Adipocyte (in vitro differentiated cells): ENCODE data around the gene ZNF808.
"Not testable (repeated sequence)": the region's sequence is repeated elsewhere in the genome, so short reads cannot be mapped to it uniquely, and the experiment has no call there.

Experiments
- DNase-seq: peaks from one replicate; pipeline ENCODE4 v3.0.0-alpha.2; 2015; ENCODE audit warnings: low read depth
- H3K27me3 ChIP-seq: replicated peaks from 2 replicates; pipeline ENCODE4 v1.7.0; 2013; ENCODE audit warnings: mild to moderate bottlenecking, low read length, moderate library complexity; ENCODE audit not compliant: control insufficient read depth, insufficient read depth
- H3K36me3 ChIP-seq: 2 replicates; pipeline ENCODE4 v1.7.0; 2013; ENCODE audit warnings: low read length, mild to moderate bottlenecking, moderate library complexity; ENCODE audit not compliant: control insufficient read depth, insufficient read depth, severe bottlenecking
- H3K4me1 ChIP-seq: 2 replicates; pipeline ENCODE4 v1.7.0; 2013; ENCODE audit warnings: mild to moderate bottlenecking, low read length, moderate library complexity; ENCODE audit not compliant: control insufficient read depth, insufficient read depth
- H3K4me3 ChIP-seq: 2 replicates; pipeline ENCODE4 v1.7.0; 2013; ENCODE audit warnings: mild to moderate bottlenecking, low read length, moderate library complexity
- H3K9ac ChIP-seq: 2 replicates; pipeline ENCODE4 v1.7.0; 2013; ENCODE audit warnings: mild to moderate bottlenecking, low read length, moderate library complexity
- H3K9me3 ChIP-seq: 2 replicates; pipeline ENCODE4 v1.7.0; 2013; ENCODE audit warnings: mild to moderate bottlenecking, low read length, moderate library complexity; ENCODE audit not compliant: control insufficient read depth

Gene ZNF808

DNA sequence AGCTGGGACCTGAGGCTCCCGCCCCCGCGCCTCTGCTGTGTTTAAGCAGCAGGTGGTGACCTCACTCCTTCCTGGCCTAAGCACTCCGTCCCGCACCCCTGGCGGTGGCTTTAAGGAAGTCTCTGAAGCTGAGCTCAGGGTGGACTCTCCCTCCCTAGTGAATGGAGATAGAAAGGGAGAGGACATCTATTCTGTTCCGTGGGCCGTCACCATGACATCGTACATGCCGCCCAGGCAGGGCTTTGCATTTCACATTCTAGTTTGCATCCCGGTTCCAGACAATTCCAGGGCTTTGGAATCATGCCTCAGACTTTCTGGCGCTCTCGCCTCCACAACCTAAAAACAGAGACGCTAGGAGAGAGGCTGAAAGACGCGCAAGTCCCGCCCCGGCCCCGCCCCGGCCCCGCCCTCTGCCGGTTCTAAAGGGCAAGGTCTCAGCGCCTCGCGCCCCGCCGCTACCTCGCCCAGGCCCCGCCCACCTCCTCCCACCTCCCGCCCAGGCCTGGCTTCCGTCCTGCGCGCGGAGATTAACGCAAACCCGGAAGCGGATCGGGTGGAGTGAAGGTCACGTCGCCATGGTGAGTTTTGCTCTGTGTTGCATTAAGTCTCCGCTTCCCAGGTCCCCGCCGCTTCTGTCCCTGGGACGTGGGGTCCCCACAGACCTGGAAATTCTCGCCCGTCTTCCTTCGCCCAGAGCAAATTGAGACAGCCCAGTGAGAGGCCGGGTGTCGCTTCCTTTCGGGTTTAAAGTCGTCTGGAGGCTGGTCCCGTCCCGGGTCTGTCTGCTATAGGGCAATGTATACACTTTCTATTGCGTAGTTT lies at the start of gene ZNF808:
TSS of gene ZNF808 (plus strand) at position 535 of the 822 bp plus-strand sequence. CDS start 15,617 bp downstream, outside the sequence.
- H3K9me3 ChIP-seq = no peaks in the 10 kb centered on the region
- peak within 1 kb of the TSS; percentile 99 for H3K4me3 ChIP-seq
- H3K4me1 ChIP-seq = peaks cover 6% of the 10 kb centered on the region
- DNase-seq = peak; percentile 95
- H3K36me3 ChIP-seq = no peaks in the 10 kb centered on the region
- H3K9ac ChIP-seq = peak within 1 kb of the TSS; percentile 97
- no peaks in the 10 kb centered on the region for H3K27me3 ChIP-seq

DNA sequence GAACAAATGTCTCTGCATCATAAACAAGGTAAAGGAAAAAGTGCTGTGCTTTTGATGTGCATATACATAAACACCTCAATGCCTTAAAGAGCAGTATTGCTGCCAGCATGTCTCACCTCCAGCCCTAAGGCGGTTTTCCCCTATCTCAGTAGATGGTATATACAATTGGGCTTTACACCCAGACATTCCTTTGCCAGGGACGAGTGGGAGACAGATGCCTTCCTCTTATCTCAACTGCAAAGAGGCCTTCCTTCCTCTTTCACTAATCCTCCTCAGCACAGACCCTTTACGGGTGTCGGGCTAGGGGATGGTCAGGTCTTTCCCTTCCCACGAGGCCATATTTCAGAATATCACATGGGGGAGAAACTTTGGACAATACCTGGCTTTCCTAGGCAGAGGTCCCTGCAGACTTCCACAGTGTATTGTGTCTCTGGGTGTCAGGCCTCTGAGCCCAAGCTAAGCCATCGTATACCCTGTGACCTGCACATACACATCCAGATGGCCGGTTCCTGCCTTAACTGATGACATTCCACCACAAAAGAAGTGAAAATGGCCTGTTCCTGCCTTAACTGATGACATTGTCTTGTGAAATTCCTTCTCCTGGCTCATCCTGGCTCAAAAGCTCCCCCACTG lies 43.2 kb upstream of the ZNF808 start:
- peak overlapping the region; percentile 17 for H3K4me3 ChIP-seq
- H3K27me3 ChIP-seq, H3K9ac ChIP-seq, DNase-seq, H3K36me3 ChIP-seq, H3K4me1 ChIP-seq: not testable (repeated sequence)
- H3K9me3 ChIP-seq = peaks cover 92% of the 10 kb centered on the region

DNA sequence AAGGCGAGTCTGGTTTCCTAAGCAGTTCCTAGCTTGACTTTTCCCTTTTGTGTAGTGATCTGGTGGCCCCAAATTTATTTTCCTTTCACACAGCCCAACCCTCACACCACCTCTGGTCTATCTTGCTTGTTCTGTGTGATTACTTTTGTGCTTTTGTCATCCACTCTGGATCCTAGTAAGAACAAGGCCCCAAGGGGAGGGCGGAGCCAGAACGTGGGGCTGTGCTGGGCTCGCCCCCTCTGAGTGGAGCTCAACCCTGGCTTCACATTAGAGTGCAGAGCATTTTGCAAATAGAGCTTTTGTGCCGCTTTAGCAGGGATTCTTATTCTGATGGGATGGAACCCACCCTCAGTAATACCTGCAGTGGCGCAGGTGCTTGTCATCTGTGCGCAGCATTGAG lies 42.4 kb upstream of the ZNF808 start:
- H3K9me3 ChIP-seq = peaks cover 85% of the 10 kb centered on the region
- not testable (repeated sequence) for H3K4me1 ChIP-seq, H3K4me3 ChIP-seq, H3K36me3 ChIP-seq, H3K9ac ChIP-seq, H3K27me3 ChIP-seq, DNase-seq

DNA sequence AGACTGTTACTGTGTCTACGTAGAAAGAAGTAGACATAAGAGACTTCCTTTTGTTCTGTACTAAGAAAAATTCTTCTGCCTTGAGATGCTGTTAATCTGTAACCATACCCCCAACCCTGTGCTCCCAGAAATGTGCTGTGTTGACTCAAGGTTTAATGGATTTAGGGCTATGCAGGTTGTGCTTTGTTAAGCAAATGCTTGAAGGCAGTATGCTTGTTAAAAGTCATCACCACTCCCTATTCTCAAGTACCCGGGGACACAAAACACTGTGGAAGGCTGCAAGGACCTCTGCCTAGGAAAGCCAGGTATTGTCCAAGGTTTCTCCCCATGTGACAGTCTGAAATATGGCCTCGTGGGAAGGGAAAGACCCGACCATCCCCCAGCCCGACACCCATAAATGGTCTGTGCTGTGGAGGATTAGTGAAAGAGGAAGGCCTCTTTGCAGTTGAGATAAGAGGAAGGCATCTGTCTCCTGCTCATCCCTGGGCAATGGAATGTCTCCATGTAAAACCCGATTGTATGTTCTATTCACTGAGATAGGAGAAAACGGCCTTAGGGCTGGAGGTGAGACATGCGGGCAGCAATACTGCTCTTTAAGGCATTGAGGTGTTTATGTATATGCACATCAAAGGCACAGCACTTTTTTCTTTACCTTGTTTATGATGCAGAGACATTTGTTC lies 41.8 kb upstream of the ZNF808 start:
- H3K36me3 ChIP-seq, H3K4me3 ChIP-seq, H3K4me1 ChIP-seq, H3K9ac ChIP-seq, H3K27me3 ChIP-seq, DNase-seq: not testable (repeated sequence)
- peaks cover 81% of the 10 kb centered on the region for H3K9me3 ChIP-seq

DNA sequence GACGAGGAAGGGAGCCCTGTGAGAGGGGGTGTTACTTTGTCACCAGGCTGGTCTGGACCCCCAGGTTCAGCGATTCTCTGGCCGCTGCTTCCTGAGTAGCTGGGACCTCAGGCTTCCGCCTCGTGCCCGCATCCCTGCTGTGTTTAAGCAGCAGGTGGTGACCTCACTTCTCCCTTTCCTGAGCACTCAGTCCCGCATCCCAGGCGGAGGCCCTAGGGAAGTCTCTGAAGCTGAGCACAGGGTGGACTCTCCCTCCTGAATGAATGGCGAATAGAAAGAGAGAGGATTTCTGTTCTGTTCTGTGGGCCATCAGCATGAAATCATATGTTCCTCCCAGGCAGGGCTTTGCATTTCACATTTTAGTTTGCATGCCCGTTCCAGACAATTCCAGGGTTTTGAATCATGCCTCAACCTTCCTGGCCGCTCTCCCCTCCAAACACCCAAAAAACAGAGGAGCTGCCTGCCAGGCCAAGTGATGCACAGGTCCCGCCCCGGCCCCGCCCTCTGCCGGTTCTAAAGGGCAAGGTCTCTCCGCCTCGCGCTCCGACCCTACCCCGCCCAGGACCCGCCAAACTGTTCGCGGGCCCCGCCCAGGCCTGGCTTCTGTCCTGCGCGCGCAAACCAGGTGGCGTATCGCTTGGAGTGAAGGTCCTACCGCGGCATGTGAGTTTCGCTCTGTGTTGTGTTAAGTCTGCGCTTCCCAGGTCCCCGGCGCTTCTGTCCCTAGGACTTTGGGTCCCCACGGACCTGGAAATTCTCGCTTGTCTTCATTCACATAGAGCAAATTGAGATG lies 35.1 kb upstream of the ZNF808 start:
- Histone ChIP-seq H3K9me3 (peaks cover 32% of the 10 kb centered on the region), H3K9ac (no peak overlapping the region), H3K4me3 (no peak overlapping the region), H3K4me1 (no peaks in the 10 kb centered on the region), H3K36me3 (no peaks in the 10 kb centered on the region), H3K27me3 (no peaks in the 10 kb centered on the region)
- DNase-seq = no peak

DNA sequence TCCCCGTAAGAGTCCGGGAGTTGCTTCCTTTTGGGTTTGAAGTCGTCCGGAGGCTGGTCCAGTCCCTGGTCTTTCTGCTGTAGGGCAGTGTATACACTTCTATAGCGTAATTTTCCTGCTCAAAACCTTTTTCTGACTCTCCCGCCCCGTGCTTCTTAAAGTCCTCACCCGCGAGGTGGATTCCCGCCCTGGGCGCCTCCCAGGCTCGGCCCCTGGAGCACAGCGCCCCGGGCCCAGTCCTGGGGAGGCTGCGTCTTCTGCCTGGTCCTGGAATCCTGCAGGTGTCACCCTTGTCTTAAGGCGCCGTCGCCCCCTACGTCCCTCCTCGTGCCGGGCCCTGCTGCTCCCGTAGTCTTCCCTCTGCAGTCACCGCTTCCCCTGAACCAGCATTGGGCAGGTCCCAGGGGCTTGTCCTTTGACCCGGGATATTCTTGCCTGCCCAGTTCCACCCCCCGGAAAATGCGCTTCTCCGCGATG lies 34.4 kb upstream of the ZNF808 start:
- H3K36me3 ChIP-seq = no peaks in the 10 kb centered on the region
- H3K9me3 ChIP-seq = peaks cover 30% of the 10 kb centered on the region
- no peak overlapping the region for H3K4me3 ChIP-seq
- no peak overlapping the region for H3K9ac ChIP-seq
- DNase-seq = no peak
- H3K27me3 ChIP-seq = no peaks in the 10 kb centered on the region
- H3K4me1 ChIP-seq = no peaks in the 10 kb centered on the region

DNA sequence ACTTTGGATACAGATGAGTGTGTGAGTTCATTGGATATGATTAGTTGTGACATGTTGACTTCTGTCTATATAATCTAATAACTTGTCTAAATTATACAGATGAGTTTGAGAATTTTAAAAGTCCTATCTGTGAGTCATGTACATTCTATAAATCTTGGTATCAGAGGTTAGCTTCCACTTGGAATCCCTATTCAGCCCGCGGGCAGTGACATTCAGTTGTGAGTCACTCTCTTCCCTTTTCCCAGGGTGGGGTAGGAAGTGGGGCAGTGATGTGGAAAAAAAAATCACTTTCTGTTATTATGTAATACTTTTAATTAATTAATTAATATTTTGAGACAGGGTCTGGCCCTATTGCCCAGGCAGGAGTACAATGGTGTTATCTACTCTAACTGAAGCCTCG lies 33.0 kb upstream of the ZNF808 start:
- no peaks in the 10 kb centered on the region for H3K27me3 ChIP-seq
- peaks cover 29% of the 10 kb centered on the region for H3K9me3 ChIP-seq
- no peak overlapping the region for H3K9ac ChIP-seq
- DNase-seq = no peak
- H3K4me1 ChIP-seq = no peaks in the 10 kb centered on the region
- H3K36me3 ChIP-seq = no peaks in the 10 kb centered on the region
- H3K4me3 ChIP-seq = no peak overlapping the region

DNA sequence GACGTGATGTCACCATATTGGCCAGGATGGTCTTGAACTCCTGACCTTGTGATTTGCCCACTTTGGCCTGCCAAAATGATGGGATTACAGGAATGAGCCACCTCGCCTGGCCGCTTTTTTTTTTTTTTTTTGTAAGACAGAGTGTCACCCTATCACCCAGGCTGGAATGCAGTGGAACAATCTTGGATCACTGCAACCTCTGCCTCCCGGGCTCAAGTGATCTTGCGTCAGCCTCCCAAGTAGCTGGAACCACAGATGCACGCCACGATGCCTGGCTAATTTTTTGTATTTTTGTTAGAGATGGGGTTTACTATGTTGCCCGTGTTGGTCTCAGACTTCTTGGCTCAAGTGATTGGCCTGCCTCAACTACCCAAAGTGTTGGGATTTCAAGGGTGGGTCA lies 28.9 kb upstream of the ZNF808 start:
- no peak overlapping the region for H3K4me3 ChIP-seq
- H3K4me1 ChIP-seq = no peaks in the 10 kb centered on the region
- H3K9me3 ChIP-seq = peaks cover 26% of the 10 kb centered on the region
- DNase-seq = no peak
- no peak overlapping the region for H3K9ac ChIP-seq
- peaks cover 17% of the 10 kb centered on the region for H3K36me3 ChIP-seq
- no peaks in the 10 kb centered on the region for H3K27me3 ChIP-seq

DNA sequence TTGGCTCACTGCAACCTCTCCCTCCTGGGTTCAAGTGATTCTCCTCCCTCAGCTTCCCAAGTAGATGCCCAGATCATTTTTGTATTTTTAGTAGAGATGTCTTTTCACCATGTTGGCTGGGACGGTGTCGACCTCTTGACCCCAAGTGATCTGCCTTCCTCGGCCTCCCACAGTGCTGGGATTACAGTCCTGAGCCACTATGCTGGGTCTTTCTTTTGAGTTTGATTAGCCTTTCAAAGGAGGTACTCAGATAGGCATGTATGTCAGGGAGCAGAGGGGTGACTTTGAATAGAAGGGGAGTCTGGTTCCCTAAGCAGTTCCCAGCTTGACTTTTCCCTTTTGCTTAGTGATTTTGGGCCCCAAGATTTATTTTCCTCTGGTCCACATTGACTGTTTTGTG lies 27.0 kb upstream of the ZNF808 start:
- H3K4me1 ChIP-seq, H3K4me3 ChIP-seq, DNase-seq, H3K9ac ChIP-seq, H3K27me3 ChIP-seq: not testable (repeated sequence)
- H3K9me3 ChIP-seq = peaks cover 37% of the 10 kb centered on the region
- peaks cover 23% of the 10 kb centered on the region for H3K36me3 ChIP-seq

DNA sequence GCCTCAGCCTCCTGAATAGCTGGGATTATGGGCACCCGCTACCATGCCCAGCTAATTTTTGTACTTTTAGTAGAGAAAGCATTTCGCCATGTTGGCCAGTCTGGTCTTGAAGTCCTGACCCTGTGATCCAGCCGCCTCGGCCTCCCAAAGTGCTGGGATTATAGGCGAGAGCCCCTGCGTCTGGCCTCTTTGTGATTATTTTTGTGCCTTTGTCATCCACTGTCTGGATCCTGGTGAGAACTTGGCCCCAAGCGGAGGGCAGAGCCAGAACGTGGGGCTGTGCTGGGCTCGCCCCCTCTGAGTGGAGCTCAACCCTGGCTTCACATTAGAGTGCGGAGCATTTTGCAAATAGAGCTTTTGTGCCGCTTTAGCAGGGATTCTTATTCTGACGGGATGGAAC lies 26.5 kb upstream of the ZNF808 start:
- not testable (repeated sequence) for H3K4me1 ChIP-seq, H3K27me3 ChIP-seq, DNase-seq, H3K4me3 ChIP-seq, H3K9ac ChIP-seq
- Histone ChIP-seq H3K9me3 (peaks cover 42% of the 10 kb centered on the region), H3K36me3 (peaks cover 28% of the 10 kb centered on the region)

DNA sequence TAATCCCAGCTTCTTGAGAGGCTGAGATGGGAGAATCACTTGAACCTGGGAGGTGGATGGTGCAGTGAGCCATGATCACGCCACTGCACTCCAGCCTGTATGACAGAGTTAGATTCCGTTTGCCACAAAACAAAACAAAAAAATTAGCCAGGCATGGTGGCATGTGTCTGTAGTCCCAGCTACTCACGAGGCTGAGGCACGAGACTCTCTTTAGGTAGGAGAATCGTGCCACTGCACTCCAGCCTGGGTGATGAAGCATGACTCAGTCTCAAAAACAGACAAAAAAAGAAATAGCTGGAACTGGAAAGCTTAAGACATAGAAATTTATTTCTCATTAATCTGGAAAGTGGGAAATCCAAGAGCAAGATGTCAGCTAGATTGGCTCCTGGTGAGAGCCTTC lies 20.2 kb upstream of the ZNF808 start:
- Histone ChIP-seq H3K36me3 (peaks cover 47% of the 10 kb centered on the region), H3K4me3 (no peak overlapping the region), H3K4me1 (no peaks in the 10 kb centered on the region), H3K9ac (no peak overlapping the region), H3K27me3 (no peaks in the 10 kb centered on the region), H3K9me3 (peaks cover 76% of the 10 kb centered on the region)
- no peak for DNase-seq
